Endothelial cell of umbilical vein (primary cell): ENCODE results near the gene MKLN1.

ENCODE experiments used
- FOS ChIP-seq: IDR thresholded peaks from 2 replicates; pipeline ENCODE4 v1.6.1; 2011; ENCODE audit warnings: mild to moderate bottlenecking, low read length, moderate library complexity, borderline replicate concordance; ENCODE audit not compliant: insufficient read depth
- JUN ChIP-seq: IDR thresholded peaks from 2 replicates; pipeline ENCODE4 v1.6.1; 2011; ENCODE audit warnings: borderline replicate concordance, low read depth; ENCODE audit not compliant: insufficient read length, insufficient read depth
- POLR2A ChIP-seq: IDR thresholded peaks from 2 replicates; pipeline ENCODE4 v1.6.1; 2012; ENCODE audit warnings: low read depth, mild to moderate bottlenecking, control low read depth, low read length
- POLR2AphosphoS5 ChIP-seq: IDR thresholded peaks from 2 replicates; pipeline ENCODE4 v1.6.1; 2012; ENCODE audit warnings: low read depth, mild to moderate bottlenecking, control low read depth, low read length, moderate library complexity; ENCODE audit not compliant: insufficient read depth
- TF ChIP-seq, protein P1 (sequence below), 2 donors: IDR thresholded peaks; 1 replicate in 1 of 2; 2 replicates in 1 of 2; pipeline ENCODE4 v1.5.1; 2011; ENCODE audit warnings: low read length in 2 of 2, mild to moderate bottlenecking in 2 of 2, moderate library complexity in 2 of 2, control low read depth in 1 of 2, inconsistent platforms in 1 of 2, low read depth in 1 of 2; ENCODE audit not compliant: insufficient read depth in 1 of 2; ENCODE audit errors: extremely low read depth in 1 of 2

DNA sequence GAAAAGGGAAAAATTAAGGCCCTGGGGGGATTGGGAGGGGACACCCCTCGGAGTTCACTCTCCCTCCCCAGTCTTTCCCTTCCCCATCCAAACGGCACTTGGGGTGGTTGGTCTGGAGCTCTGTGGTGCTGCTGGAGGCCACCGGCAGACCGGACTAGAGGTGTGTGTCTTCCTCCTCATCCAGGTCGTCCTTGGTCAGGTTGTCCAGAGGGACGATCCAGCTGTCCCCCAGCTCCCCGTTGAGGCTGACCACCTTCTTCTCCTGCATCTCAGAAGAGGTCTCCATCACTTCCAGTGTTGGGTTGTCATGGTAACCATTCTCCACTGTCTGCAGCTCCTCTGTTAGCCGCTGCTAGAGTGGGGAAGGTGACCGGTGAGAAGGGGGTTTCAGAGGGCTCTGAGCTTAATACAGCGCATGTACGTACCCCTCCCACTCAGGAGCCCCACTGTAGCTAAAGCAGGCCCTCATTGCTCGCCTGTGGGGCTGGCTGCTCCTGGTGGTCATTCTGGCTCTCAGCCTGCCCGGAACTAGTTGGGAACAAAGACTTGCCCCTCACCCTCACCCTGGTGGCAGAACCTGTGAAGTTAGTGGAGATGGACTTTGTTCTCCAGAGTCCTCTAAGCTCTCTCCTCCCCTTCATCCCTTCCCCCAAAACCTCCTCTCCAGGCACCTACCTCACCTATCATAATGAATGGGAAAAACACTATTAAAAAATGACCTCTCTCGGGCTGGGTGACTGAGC lies 176.7 kb downstream of the MKLN1 start:
- TF ChIP-seq, protein P1, sequence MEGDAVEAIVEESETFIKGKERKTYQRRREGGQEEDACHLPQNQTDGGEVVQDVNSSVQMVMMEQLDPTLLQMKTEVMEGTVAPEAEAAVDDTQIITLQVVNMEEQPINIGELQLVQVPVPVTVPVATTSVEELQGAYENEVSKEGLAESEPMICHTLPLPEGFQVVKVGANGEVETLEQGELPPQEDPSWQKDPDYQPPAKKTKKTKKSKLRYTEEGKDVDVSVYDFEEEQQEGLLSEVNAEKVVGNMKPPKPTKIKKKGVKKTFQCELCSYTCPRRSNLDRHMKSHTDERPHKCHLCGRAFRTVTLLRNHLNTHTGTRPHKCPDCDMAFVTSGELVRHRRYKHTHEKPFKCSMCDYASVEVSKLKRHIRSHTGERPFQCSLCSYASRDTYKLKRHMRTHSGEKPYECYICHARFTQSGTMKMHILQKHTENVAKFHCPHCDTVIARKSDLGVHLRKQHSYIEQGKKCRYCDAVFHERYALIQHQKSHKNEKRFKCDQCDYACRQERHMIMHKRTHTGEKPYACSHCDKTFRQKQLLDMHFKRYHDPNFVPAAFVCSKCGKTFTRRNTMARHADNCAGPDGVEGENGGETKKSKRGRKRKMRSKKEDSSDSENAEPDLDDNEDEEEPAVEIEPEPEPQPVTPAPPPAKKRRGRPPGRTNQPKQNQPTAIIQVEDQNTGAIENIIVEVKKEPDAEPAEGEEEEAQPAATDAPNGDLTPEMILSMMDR (IDR thresholded peaks at IDR 0.05; ENCODE audit: extremely low read depth in 1 of 2, insufficient read depth in 1 of 2, low read depth in 1 of 2, low read length in 2 of 2), result no peak
- TF ChIP-seq POLR2AphosphoS5 (no peak), POLR2A (no peak), JUN (no peak), FOS (no peak)
